ENCODE measurements around the gene NRG2.

Gene NRG2

GRCh38 chr5:139833525-139833924 is 209.6 kb downstream of the NRG2 start:
- TF ChIP-seq JUND (IDR thresholded peaks at IDR 0.05; ENCODE audit: low read depth) = no peak
- DNase-seq (ENCODE audit: low read depth in 1 of 2, low spot score in 1 of 2) = no peak
- in situ Hi-C loops (cut with HindIII; ENCODE audit: low pct_unique_long_range_greater_than_20kb, low sequenced_read_pairs) = no loop called here

- in situ Hi-C loops (cut with HindIII; ENCODE audit: low pct_unique_long_range_greater_than_20kb, low sequenced_read_pairs) = no loop called here
- no peak for TF ChIP-seq JUND (IDR thresholded peaks at IDR 0.05; ENCODE audit: low read depth)
- DNase-seq (ENCODE audit: low read depth in 1 of 2, low spot score in 1 of 2) = no peak
Measured at GRCh38 chr5:139831624-139832023, 211.5 kb downstream of the NRG2 start.

GRCh38 chr5:139829471-139829870 is 213.6 kb downstream of the NRG2 start:
- no peak for TF ChIP-seq JUND (IDR thresholded peaks at IDR 0.05; ENCODE audit: low read depth)
- DNase-seq (ENCODE audit: low read depth in 1 of 2, low spot score in 1 of 2) = no peak
- in situ Hi-C loops (cut with HindIII; ENCODE audit: low pct_unique_long_range_greater_than_20kb, low sequenced_read_pairs) = no loop called here

- TF ChIP-seq JUND (IDR thresholded peaks at IDR 0.05; ENCODE audit: low read depth) = no peak
- in situ Hi-C loops (cut with HindIII; ENCODE audit: low pct_unique_long_range_greater_than_20kb, low sequenced_read_pairs) = no loop called here
- DNase-seq (ENCODE audit: low read depth in 1 of 2, low spot score in 1 of 2) = no peak
Measured at GRCh38 chr5:139828207-139828895, 214.7 kb downstream of the NRG2 start.

GRCh38 chr5:139825690-139826089 is 217.4 kb downstream of the NRG2 start:
- no peak for TF ChIP-seq JUND (IDR thresholded peaks at IDR 0.05; ENCODE audit: low read depth)
- in situ Hi-C loops (cut with HindIII; ENCODE audit: low pct_unique_long_range_greater_than_20kb, low sequenced_read_pairs) = no loop called here
- no peak for DNase-seq (ENCODE audit: low read depth in 1 of 2, low spot score in 1 of 2)

GRCh38 chr5:139823757-139824355 is 219.2 kb downstream of the NRG2 start:
- no peak for DNase-seq (ENCODE audit: low read depth in 1 of 2, low spot score in 1 of 2)
- in situ Hi-C loops (cut with HindIII; ENCODE audit: low pct_unique_long_range_greater_than_20kb, low sequenced_read_pairs) = no loop called here
- TF ChIP-seq JUND (IDR thresholded peaks at IDR 0.05; ENCODE audit: low read depth) = no peak

GRCh38 chr5:139822553-139823425 is 220.3 kb downstream of the NRG2 start:
- in situ Hi-C loops (cut with HindIII; ENCODE audit: low pct_unique_long_range_greater_than_20kb, low sequenced_read_pairs) = no loop called here
- DNase-seq (ENCODE audit: low read depth in 1 of 2, low spot score in 1 of 2) = no peak
- no peak for TF ChIP-seq JUND (IDR thresholded peaks at IDR 0.05; ENCODE audit: low read depth)

- TF ChIP-seq JUND (IDR thresholded peaks at IDR 0.05; ENCODE audit: low read depth) = no peak
- in situ Hi-C loops (cut with HindIII; ENCODE audit: low pct_unique_long_range_greater_than_20kb, low sequenced_read_pairs) = no loop called here
- DNase-seq (ENCODE audit: low read depth in 1 of 2, low spot score in 1 of 2) = no peak
Measured at GRCh38 chr5:139821806-139822552, 221.1 kb downstream of the NRG2 start.

GRCh38 chr5:139820606-139821005 is 222.5 kb downstream of the NRG2 start:
- TF ChIP-seq JUND (IDR thresholded peaks at IDR 0.05; ENCODE audit: low read depth) = no peak

GRCh38 chr5:139820130-139820529 is 223.0 kb downstream of the NRG2 start:
- TF ChIP-seq JUND (IDR thresholded peaks at IDR 0.05; ENCODE audit: low read depth) = no peak
- in situ Hi-C loops (cut with HindIII; ENCODE audit: low pct_unique_long_range_greater_than_20kb, low sequenced_read_pairs) = no loop called here
- no peak for DNase-seq (ENCODE audit: low read depth in 1 of 2, low spot score in 1 of 2)

More at GRCh38 chr5:139820606-139821005, 222.5 kb downstream of the NRG2 start:
- in situ Hi-C loops (cut with HindIII; ENCODE audit: low pct_unique_long_range_greater_than_20kb, low sequenced_read_pairs) = no loop called here
- DNase-seq (ENCODE audit: low read depth in 1 of 2, low spot score in 1 of 2) = no peak

- in situ Hi-C loops (cut with HindIII; ENCODE audit: low pct_unique_long_range_greater_than_20kb, low sequenced_read_pairs) = no loop called here
- TF ChIP-seq JUND (IDR thresholded peaks at IDR 0.05; ENCODE audit: low read depth) = no peak
- no peak for DNase-seq (ENCODE audit: low read depth in 1 of 2, low spot score in 1 of 2)
Measured at GRCh38 chr5:139817970-139818369, 225.1 kb downstream of the NRG2 start.

- no peak for DNase-seq (ENCODE audit: low read depth in 1 of 2, low spot score in 1 of 2)
- in situ Hi-C loops (cut with HindIII; ENCODE audit: low pct_unique_long_range_greater_than_20kb, low sequenced_read_pairs) = no loop called here
- TF ChIP-seq JUND (IDR thresholded peaks at IDR 0.05; ENCODE audit: low read depth) = no peak
Measured at GRCh38 chr5:139817362-139817761, 225.7 kb downstream of the NRG2 start.
